Left cardiac atrium (tissue), 4 donors: Measurements from ENCODE around the gene KLF17. TPM values are rescaled to one million over a fixed set of nuclear protein-coding genes. Genes with fewer than 3 reads are reported as not detected.

Experiments used
- ATAC-seq, 2 donors: fragments of 200-7000 bp; cut with Tn5 transposase; one replicate each; pipeline ENCODE4 v1.9.1; 2020; ENCODE audit warnings: mild to moderate bottlenecking in 2 of 2, moderate library complexity in 2 of 2
- DNase-seq: peaks from one replicate; pipeline ENCODE4 v3.0.0-alpha.2; 2020
- intact Hi-C, 2 donors: fragments of 100-400 bp; cut with DNase I; formaldehyde crosslinking; loops; one replicate each; pipeline versions ENCODE4 v1.14.1 to v1.15.1; 2022 to 2023
- total RNA-seq, 2 donors: library from RNA; stranded (reverse); fragmentation: NEBNext Ultra II Directional; extraction: Animal tissue kit (Norgen Biotek cat#: 25700); gene quantifications; one replicate each; pipeline ENCODE4 v1.2.1, GENCODE V29; 2021
- donor health status: DM: no; HTN: yes; CAD: no.
- donor health status: DM: no; HTN: yes; CAD: no; lungs with severe emphysema.
- donor health status: DM: yes; HTN: yes; CAD: no.
- donor health status: Dilated cardiomyopathy.

The KLF17 gene
- total RNA-seq, 2 donors from 2014 or later = not detected

DNA sequence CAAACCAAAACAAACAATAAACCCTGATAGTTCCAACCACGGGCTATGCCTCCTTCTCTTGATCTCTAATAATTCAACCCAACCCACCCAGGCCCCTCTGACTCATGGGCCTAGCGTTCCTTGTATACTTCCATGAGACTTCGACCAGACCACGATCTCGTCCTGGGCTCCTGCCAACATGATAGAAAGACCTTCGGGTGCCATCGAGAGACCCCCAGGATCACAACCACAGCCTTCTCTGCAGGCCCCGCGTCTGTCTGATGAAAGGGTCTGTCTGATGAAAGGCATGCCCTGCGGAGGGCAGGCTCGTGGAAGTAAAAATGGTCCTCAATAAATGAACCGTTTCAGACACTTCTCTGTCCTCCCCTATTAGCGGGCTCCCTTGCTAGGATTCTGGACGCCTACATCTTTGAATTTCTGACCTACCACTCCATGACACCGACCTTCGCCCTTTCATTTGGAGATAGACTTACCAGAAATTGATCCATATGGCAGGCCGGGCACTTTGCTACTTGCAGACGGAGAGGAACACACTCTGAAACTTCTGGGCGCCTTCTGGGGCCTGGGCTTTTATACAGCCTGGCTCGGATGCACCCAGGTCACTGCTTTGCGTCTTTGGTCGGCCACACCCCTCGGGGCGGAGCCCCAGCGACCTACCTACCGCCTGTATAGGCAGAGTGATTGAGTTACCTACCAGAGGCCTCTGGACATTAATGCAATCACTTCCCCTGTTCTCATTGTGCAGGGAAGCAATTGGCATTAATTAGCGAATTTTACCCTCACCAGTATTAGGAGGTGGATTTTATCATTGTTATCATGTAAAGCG lies 28.1 kb downstream of the KLF17 start:
- DNase-seq = no peak
- no peak for ATAC-seq
- intact Hi-C loops = no loop called here

DNA sequence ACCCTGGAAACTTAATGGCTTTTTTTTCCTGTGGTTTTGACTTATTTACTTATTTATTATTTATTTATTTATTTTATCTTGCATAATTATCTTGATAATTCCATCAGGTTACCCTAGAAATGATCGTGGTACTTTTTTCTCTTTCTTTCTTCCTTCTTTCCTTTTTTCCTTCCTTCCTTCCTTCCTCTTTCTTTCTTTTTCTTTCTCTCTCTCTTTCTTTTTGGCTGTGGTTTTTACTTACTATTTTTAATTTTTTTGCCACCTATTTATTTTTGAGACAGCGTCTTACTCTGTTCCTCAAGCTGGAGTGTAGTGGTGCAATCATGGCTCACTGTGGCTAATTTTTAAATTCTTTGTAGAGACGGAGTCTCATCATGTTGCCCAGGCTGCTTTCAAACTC lies 29.0 kb downstream of the KLF17 start:
- DNase-seq = no peak
- intact Hi-C loops = no loop called here
- no peak for ATAC-seq

DNA sequence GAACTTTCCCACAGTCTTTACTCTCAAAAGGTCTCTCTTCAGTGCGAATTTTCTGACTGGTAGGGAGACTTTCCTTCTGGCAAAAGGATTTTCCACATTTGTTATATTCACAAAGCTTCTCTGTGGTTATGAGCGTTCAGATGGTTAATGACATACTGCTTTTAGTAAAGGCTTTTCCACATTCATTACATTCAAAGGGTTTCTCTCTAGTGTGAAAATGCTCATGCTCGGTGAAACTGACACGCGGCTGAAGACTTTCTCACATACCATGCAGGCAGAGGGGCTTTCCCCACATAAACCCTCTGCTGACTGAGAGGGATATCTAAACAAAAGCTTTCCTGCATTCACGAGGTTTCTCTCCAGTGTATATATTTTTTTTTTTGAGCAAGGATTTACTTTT lies 32.7 kb downstream of the KLF17 start:
- intact Hi-C loops = no loop called here
- ATAC-seq (no peak), DNase-seq (no peak)

DNA sequence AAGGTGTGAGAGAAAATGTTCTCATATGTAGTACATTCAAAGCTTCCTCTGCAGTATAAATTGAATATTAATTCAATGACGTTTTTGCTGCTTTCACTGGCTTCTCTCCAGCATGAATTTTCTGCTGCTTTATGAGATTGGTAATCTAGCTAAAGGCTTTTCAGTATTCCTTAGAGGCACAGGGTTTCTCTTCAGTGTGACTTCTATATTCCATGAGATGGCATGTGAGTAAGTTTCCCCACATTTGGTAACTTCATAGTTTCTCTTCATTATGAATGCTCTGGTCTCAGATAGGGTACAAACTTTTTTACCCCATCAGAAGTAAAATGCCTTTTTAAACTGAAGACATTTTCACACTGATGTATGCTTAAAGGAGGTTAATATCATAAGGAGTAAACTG lies 33.2 kb downstream of the KLF17 start:
- ATAC-seq = no peak
- intact Hi-C loops = no loop called here

DNA sequence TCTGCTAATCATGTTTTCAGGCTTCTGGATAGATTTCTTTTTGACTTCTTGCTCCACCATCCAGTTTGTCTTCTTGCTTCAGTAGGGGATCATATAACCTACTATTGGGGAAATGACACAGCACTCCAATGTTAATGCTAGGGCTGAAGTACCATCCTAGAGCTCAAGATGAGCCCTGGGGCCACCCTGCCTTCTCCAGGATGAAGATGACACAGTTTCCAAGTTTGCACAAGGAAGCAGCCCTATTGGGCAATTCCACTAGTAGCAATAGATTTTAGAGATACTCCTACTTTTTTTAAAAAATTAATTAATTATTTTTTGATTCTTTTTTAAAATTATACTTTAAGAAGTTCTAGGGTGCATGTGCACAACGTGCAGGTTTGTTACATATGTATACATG lies 34.1 kb downstream of the KLF17 start:
- no peak for ATAC-seq
- DNase-seq = no peak
- intact Hi-C loops = no loop called here

More for the DNA sequence above, 33.2 kb downstream of the KLF17 start:
- no peak for DNase-seq

DNA sequence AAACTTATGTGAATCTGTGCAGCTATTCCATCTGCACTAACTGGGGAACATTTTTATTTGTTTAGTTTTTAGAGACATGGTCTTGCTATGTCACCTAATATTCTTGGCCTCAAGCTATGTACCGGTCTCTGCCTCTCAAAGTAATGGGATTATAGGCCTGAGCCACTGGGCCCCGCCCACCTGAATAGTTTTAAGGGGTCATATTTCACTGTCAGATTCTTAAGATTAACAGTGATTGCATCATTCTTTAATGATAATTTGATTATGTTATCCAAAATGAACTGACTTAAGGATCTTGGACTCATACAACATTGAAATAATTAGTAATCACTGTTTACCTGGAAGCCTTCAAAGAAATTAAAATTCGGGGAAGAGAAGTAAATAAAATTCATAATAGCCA lies 35.4 kb downstream of the KLF17 start:
- intact Hi-C loops = no loop called here
- ATAC-seq (no peak), DNase-seq (no peak)

DNA sequence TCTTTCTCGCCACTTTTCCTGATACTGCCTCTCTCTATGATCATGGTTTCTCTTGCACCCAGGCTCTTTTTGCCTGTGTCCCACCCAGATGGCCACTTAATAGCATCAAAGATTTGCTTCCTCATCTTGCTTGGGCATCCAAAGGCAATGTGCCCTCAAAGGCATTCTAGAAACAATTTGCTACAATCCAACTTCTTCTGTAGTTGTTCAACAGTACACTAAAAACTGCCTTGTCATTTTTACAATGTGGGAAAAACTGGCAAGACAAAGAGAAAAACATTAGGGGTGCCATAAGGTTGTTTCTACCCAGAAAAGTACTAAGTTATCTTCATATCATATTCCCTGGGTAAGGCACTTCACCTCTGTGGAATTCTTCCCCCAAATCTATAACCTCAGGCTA lies 39.3 kb downstream of the KLF17 start:
- ATAC-seq = no peak
- DNase-seq = no peak
- intact Hi-C loops = no loop called here

DNA sequence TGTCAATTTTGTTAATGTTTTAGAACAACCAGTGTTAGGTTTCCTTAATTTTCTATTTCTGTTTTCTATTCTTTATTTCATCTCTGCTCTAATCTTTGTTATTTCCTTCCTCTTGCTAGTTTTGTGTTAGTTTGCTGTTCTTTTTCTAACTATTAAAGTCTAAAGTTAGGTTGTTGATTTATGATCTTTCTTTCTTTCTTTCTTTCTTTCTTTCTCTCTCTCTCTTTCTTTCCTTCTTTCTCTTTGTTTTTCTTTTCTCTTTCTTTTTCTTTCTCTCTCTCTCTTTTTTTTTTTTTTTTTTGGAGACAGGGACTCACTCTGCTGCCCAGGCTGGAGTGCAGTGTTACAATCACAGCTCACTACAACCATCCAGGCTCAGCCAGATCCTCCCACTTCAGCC lies 40.2 kb downstream of the KLF17 start:
- DNase-seq (no peak), ATAC-seq (no peak)
- intact Hi-C loops = no loop called here

DNA sequence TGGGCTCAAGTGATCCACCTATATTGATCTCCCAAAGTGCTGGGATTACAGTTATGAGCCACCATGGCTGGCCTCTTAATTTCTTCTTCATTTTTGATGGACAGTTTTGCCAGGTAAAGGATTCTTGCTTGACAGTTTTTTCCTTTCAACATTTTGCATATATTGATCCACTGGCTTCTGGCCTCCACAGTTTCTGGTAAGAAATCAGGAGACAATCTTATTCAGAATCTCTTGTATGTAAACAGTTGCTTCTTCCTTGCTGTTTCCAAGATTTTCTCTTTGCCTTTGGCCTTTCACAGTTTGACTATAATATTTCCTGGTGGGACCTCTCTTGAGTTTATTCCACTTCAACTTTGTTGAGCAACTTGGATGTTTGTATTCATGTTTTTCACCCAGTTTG lies 42.9 kb downstream of the KLF17 start:
- intact Hi-C loops = no loop called here
- ATAC-seq = no peak

DNA sequence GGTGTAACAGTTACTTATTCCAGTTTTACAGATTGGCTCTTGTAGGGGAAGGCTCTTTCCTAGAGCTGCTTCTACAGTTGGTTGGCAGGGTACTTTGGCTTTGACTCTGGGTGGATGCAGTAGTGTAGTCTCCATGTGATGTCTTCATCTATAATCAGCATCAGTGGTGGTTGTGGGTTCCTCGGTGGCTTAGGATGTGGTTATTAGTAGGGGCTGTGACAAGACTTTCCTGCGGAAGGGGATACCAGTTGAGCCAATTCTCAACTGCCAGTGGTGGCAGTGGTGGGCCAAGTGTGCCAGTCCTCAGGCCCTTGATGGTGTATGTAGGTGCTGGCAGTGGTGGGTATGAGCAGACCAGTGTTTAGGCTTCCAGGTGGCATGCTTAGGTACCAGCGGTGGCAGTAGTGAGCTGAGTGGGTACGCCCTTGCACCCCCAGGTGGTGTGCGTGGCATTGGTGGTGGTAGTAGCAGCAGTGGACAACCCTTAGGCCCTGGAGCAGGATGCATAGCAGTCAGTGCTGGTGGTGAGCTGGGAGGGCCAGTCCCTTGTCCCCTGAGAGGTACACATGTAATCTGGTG lies 50.0 kb downstream of the KLF17 start:
- no peak for DNase-seq
- no peak for ATAC-seq
- intact Hi-C loops = no loop called here

More for the DNA sequence above, 42.9 kb downstream of the KLF17 start:
- DNase-seq = no peak

DNA sequence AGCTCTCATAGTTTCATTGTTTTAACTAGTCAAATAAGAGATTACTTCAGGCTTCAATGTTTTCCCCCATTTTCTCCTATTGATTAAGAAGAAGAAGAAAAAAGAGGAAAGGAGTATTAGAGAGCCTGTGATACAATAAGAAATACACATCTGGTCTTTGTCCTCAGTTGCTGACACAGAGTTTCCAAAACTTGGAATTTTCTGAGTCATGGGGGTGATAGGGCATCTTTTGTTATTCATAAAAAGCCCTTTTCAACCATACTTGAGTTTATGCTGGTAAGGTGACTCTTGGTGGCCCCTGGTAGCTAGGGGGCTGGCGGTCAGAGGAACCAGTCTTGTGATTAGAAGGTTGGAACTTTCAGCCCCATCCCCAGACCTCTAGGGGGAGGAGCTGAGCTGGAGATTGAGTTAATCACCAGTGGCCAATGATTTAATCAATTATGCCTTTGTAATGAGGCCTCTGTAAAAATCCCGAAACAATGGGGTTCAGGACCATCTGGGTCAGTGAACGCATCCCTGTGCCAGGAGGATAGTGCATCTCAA lies 51.7 kb downstream of the KLF17 start:
- intact Hi-C loops = no loop called here
- DNase-seq (no peak), ATAC-seq (no peak)

DNA sequence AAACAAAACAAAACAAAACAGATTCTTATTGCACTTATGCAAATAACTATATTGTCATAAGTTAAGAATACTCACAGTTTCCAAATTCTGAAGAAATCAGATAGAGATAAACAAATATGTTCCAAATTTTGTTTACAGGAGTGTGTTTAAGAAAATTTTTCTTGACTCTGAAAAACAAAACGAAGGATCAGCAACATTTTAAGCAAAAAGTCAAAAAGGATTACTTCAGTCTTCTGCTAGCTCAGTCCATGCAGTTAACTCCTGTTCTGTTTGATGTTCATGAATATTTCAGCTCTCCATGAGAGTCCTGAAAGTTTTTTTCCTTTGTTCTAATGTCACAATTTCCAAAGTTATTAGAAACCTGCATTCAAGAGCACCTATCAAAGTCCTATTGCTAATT lies 56.0 kb downstream of the KLF17 start:
- intact Hi-C loops = no loop called here
- ATAC-seq = no peak
- no peak for DNase-seq

Other genes starting within 250 kb of the KLF17 start
- under 1 TPM; 0.18 to 0.86 TPM for gene ARTN, start 185.0 kb upstream of the KLF17 start, total RNA-seq
- gene IPO13, start 171.9 kb upstream of the KLF17 start, total RNA-seq = 10 to 100 TPM; 26.7 to 30.1 TPM
- gene DPH2, start 148.8 kb upstream of the KLF17 start, total RNA-seq = 10 to 100 TPM; 14.1 to 20.9 TPM
- 100 to 1,000 TPM in 1 of 2 donors, 10 to 100 TPM in 1; 96.5 to 113 TPM for gene ATP6V0B, start 143.9 kb upstream of the KLF17 start, total RNA-seq
- gene B4GALT2, start 139.6 kb upstream of the KLF17 start, total RNA-seq = 10 to 100 TPM; 35.5 to 44.2 TPM
- gene CCDC24, start 127.2 kb upstream of the KLF17 start, total RNA-seq = 1 to 10 TPM; 1.8 to 2.2 TPM
- gene SLC6A9, start 87.4 kb upstream of the KLF17 start, total RNA-seq = 1 to 10 TPM; 1.3 to 3.1 TPM
- gene KLF18, start 22.8 kb downstream of the KLF17 start, total RNA-seq = not detected
- gene DMAP1, start 94.7 kb downstream of the KLF17 start, total RNA-seq = 10 to 100 TPM; 23.6 to 25.4 TPM
- gene ERI3, start 236.4 kb downstream of the KLF17 start, total RNA-seq = 10 to 100 TPM; 37.8 to 45.0 TPM